Fibroblast of skin of right biceps (primary cell): ENCODE measurements around the gene NAXD.
A peak's percentile ranks its signal among the peaks of the same experiment; 100 is the strongest.
"Not testable (repeated sequence)": the region's sequence is repeated elsewhere in the genome, so short reads cannot be mapped to it uniquely, and the experiment has no call there.

ENCODE experiments used
- DNase-seq: peaks from one replicate; pipeline ENCODE4 v3.0.0-alpha.2; 2013

Gene NAXD

GRCh38 chr13:110597041-110597689, 18.2 kb upstream of the NAXD start:
- no peak for DNase-seq

DNA sequence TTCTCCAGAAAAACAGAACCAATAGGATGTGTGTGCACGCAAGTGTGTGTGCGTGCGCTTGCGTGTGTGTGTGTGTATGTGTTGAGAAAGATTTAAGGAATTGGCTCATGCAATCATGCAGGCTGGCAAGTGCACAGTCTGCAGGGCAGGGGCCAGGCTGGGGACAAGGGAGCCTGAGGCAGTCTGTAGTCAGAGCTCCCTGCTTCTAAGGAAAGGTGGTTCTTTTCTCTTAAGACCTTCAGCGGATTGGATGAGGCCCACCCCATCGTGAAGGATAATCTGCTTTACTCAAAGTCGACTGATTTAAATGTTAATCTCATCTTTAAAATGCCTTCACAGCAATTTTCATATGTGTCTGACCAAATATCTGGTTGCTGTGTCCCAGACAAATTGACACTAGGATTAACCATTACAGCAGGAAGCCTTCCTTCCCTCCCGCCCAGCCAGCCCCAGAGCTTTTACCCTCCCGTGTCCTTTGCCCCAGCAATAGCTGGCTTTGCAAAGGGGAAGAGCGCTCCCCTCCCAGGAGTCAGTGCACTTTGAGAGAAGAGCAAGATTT, 15.0 kb upstream of the NAXD start:
- DNase-seq: no peak

DNA sequence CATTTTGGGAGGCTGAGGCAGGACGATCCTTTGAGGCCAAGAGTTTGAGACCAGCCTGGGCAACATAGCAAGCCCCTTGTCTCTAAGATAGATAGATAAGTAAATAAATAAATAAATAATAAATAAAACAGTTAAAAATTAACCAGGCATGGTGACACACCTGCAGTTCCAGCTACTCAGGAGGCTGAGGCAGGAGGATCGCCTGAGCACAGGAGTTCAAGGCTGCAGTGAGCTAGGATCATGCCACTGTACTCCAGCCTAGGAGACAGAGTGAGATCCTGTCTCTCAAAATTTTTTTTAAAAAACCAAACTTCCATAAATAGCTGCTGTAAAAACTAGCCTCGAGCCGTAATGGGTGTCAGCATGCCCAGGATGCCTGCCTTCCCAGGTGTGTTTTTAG, 14.4 kb upstream of the NAXD start:
- DNase-seq: no peak

GRCh38 chr13:110605132-110605531, 10.2 kb upstream of the NAXD start:
- DNase-seq: no peak

- DNase-seq: not testable (repeated sequence)
These were observed 9.1 kb upstream of the NAXD start for GRCh38 chr13:110606281-110606680.

GRCh38 chr13:110607675-110608224, 7.6 kb upstream of the NAXD start:
- no peak for DNase-seq

DNA sequence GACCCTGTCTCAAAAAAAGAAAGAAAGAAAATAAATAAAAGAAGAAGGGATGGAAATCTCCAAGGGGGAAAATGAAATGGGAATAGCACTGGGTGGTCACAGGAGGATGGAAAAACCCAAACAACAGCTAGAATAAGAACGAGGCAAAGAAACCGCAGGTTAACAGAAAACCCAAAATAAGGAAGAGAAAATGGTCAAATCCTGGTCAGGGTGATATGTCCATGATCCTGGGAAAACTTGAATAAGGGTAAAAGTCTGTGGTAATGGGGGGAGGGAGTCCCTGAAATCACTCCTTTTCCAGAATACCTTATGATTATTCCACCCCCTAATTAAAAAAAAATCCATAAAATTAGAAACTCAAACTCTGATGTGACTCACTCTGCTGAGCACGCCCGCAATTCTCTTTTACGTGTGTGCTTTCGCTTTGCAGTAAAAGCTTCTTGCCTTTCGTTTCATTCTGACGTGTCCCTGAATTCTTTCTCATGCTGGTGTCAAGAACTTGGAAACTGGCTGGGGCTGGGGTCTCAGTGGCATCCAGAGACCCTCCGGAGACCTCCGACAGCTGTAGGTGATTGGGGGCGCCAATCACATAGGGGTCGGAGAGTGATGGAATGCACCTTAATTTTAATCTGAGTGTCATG, 4.3 kb upstream of the NAXD start:
- DNase-seq: no peak

GRCh38 chr13:110615005-110615321, 382 bp upstream of the NAXD start:
- no peak for DNase-seq

- peak; percentile 57 for DNase-seq
These were observed 1.1 kb downstream of the NAXD start for GRCh38 chr13:110616103-110617101.

GRCh38 chr13:110617321-110618072, 2.2 kb downstream of the NAXD start:
- peak; percentile 22 for DNase-seq

GRCh38 chr13:110618167-110618566, 2.8 kb downstream of the NAXD start:
- no peak for DNase-seq

- DNase-seq: no peak
These were observed 3.4 kb downstream of the NAXD start for GRCh38 chr13:110618780-110619179.

GRCh38 chr13:110620596-110620995, 5.3 kb downstream of the NAXD start:
- DNase-seq: no peak

GRCh38 chr13:110624766-110625756, 9.7 kb downstream of the NAXD start:
- DNase-seq: no peak

DNA sequence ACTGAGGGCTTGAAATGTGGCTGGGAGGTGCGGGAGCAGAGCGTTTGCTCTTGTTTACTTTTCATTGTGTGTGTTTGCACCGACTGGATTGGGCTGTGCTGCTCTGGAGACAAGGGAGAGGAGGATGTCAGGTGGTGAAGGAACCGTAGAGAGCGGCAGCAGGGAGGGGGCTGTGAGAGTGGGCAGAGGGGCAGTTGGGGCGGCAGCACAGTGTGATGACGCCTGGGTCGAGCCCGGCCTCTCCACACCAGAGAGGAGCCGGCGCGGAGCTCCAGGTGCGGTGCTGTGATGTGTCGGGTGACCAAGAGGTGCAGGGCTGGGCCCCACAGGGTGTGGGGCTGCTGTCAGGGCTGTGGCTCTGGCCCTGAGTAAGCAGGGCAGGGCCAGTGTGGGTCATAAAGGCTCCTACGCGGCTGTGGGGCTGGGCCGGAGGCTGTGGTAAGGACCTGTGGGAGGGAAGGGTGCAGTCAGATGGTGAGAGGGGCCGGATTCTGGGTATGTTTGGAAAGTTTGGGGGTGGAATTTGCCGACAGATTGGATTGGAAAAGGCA, 10.5 kb downstream of the NAXD start:
- no peak for DNase-seq

DNA sequence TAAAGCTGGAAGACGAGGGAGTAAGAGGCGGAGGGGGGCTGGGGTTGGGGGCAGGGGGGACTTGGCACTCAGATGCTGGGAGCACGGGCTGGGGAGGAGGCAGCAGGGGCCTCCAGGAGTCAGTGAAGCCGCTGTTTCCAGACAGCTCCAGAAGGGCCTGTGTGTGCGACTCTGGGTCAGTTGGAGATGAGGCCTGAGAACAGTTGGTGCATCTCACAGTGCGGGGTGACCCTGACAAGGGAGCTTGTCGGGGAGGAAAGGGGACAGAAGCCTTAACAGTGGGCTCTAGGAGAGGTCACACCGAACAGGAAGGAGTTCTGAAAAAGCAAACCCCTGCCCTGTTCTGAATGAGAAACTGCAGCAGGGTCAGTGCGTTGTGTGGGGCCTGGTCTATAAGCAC, 11.2 kb downstream of the NAXD start:
- no peak for DNase-seq

GRCh38 chr13:110627351-110627750, 12.0 kb downstream of the NAXD start:
- DNase-seq: no peak

- DNase-seq: no peak
These were observed 12.6 kb downstream of the NAXD start for GRCh38 chr13:110627761-110628476.

GRCh38 chr13:110628477-110628793, 13.1 kb downstream of the NAXD start:
- peak; percentile 21 for DNase-seq
